K562 (cell line): ENCODE measurements around the gene KCND3. TPM values are rescaled to one million over a fixed set of nuclear protein-coding genes. Genes with fewer than 3 reads are reported as not detected.

ENCODE experiments used
- ATAC-seq: fragments of 200-7000 bp; cut with Tn5 transposase; 3 replicates; pipeline ENCODE4 v1.9.1; 2020; ENCODE audit warnings: moderate library complexity
- BruUV-seq: library from RNA; stranded (reverse); fragments of 400-500 nt; replicated peaks from 2 replicates; lab custom pipeline; 2021; lab: Mats Ljungman, UMichigan
- CTCF ChIA-PET: fragments of 300-600 bp; formaldehyde crosslinking; extraction: SDS; loops from one replicate; lab custom pipeline; 2021; ENCODE audit warnings: low intra/inter-chr PET ratio; lab: Yijun Ruan, JAX
- POLR2A ChIA-PET: fragments of 300-600, 350-650 bp; sonication (Branson Sonifier 250); formaldehyde crosslinking; extraction: SDS; loops from one replicate; lab custom pipeline; 2021; ENCODE audit warnings: antibody characterized with exemption, inconsistent platforms; lab: Yijun Ruan, JAX
- DNase-seq, 4 experiments: peaks; one replicate each; pipeline versions ENCODE4 v3.0.0 to v3.0.0-alpha.2; 2011 to 2018; ENCODE audit warnings: low spot score in 3 of 4, mixed read lengths in 3 of 4; ENCODE audit errors: extremely low read depth in 1 of 4
- FAIRE-seq: peaks from 2 replicates; lab custom pipeline; 2011; peaks lifted over from hg19 to GRCh38; lab: Jason Lieb, UNC
- H2AFZ ChIP-seq: 2 replicates; pipeline ENCODE4 v1.6.0; 2011; ENCODE audit warnings: low read depth, low read length, control low read depth, inconsistent platforms
- H3K27ac ChIP-seq: fragments of 200-600 bp; 3 replicates; pipeline ENCODE4 v1.8.0; 2011; ENCODE audit warnings: low read depth, mild to moderate bottlenecking, control low read depth, inconsistent platforms, low read length, moderate library complexity, mixed read lengths; ENCODE audit errors: extremely low read depth
- H3K27me3 ChIP-seq, 2 experiments: fragments of 300-600 bp in 1 of 2; 2 replicates in 1 of 2; 3 replicates in 1 of 2; pipeline versions ENCODE4 v1.6.0 to v1.8.0; 2011; ENCODE audit warnings: inconsistent platforms in 2 of 2, low read length in 2 of 2, mild to moderate bottlenecking in 1 of 2, mixed read lengths in 1 of 2, moderate library complexity in 1 of 2; ENCODE audit not compliant: control insufficient read depth in 2 of 2, insufficient read depth in 2 of 2
- H3K36me3 ChIP-seq: fragments of 300-600 bp; 3 replicates; pipeline ENCODE4 v1.8.0; 2011; ENCODE audit warnings: mild to moderate bottlenecking, low read length, inconsistent platforms; ENCODE audit not compliant: control insufficient read depth, insufficient read depth
- H3K4me1 ChIP-seq, 2 experiments: fragments of 200-600 bp in 1 of 2; replicated peaks in 1 of 2; 2 replicates in 1 of 2; 3 replicates in 1 of 2; pipeline versions ENCODE4 v1.5.1 to v1.8.0; 2011; ENCODE audit warnings: inconsistent platforms in 2 of 2, low read length in 2 of 2, mild to moderate bottlenecking in 1 of 2, mixed read lengths in 1 of 2, moderate library complexity in 1 of 2; ENCODE audit not compliant: control insufficient read depth in 2 of 2, insufficient read depth in 2 of 2
- H3K4me2 ChIP-seq: 2 replicates; pipeline ENCODE4 v1.6.1; 2011; ENCODE audit warnings: low read length, control low read depth, inconsistent platforms, mixed read lengths; ENCODE audit not compliant: insufficient read depth
- H3K4me3 ChIP-seq: fragments of 200-600 bp; sonication (generic), shearing (Covaris generic); 2 replicates; pipeline ENCODE4 v1.5.1; 2016; ENCODE audit warnings: control low read depth, inconsistent platforms
- H3K79me2 ChIP-seq: fragments of 200-600 bp; 3 replicates; pipeline ENCODE4 v1.8.0; 2011; ENCODE audit warnings: low read length, inconsistent platforms; ENCODE audit not compliant: control insufficient read depth, insufficient read depth
- H3K9ac ChIP-seq, 2 experiments: 2 replicates each; pipeline versions ENCODE4 v1.6.0 to v1.6.1; 2011; ENCODE audit warnings: low read depth in 2 of 2, low read length in 2 of 2, control low read depth in 1 of 2, inconsistent platforms in 1 of 2, mild to moderate bottlenecking in 1 of 2, mixed read lengths in 1 of 2; ENCODE audit not compliant: insufficient read depth in 1 of 2
- H3K9me1 ChIP-seq: one replicate; pipeline ENCODE4 v1.6.0; 2011; ENCODE audit warnings: inconsistent platforms, mild to moderate bottlenecking, low read length, moderate library complexity; ENCODE audit not compliant: control insufficient read depth, insufficient read depth
- H3K9me3 ChIP-seq: replicated peaks from 2 replicates; pipeline ENCODE4 v1.5.1; 2011; ENCODE audit warnings: low read depth, low read length, inconsistent platforms; ENCODE audit not compliant: control insufficient read depth, insufficient read depth
- H4K20me1 ChIP-seq: replicated peaks from 2 replicates; pipeline ENCODE4 v1.6.1; 2011; ENCODE audit warnings: low read length, inconsistent platforms, mixed read lengths; ENCODE audit not compliant: control insufficient read depth, insufficient read depth
- BHLHE40 ChIP-seq: IDR thresholded peaks from 2 replicates; pipeline ENCODE4 v1.6.1; 2011; ENCODE audit warnings: low read length, improper control_type of control experiment
- EHMT2 ChIP-seq: fragments of 450-650 bp; IDR thresholded peaks from 2 replicates; pipeline ENCODE4 v1.6.1; 2018; ENCODE audit warnings: antibody characterized with exemption
- HES1 ChIP-seq: fragments of 450-650 bp; IDR thresholded peaks from 2 replicates; pipeline ENCODE4 v1.6.1; 2016; ENCODE audit warnings: low read depth, mild to moderate bottlenecking, moderate library complexity
- HEY1 ChIP-seq: fragments of 250-450 bp; sonication (Bioruptor Pico); IDR thresholded peaks from 2 replicates; pipeline ENCODE4 v1.5.0; 2020; ENCODE audit warnings: mild to moderate bottlenecking, moderate library complexity, borderline replicate concordance
- PHB2 ChIP-seq: fragments of 450-650 bp; IDR thresholded peaks from 2 replicates; pipeline ENCODE4 v1.6.1; 2017; ENCODE audit warnings: low read depth
- POLR3A ChIP-seq: IDR thresholded peaks from 2 replicates; pipeline ENCODE4 v1.6.1; 2011; ENCODE audit warnings: borderline replicate concordance, mild to moderate bottlenecking, moderate library complexity; ENCODE audit not compliant: insufficient read length, insufficient read depth; ENCODE audit errors: extremely low read depth
- PTTG1 ChIP-seq: fragments of 450-650 bp; IDR thresholded peaks from 2 replicates; pipeline ENCODE4 v1.6.1; 2016; ENCODE audit warnings: low read depth, mild to moderate bottlenecking, missing genetic modification characterization, missing compliant biosample characterization
- SREBF2 ChIP-seq: sonication (generic); formaldehyde crosslinking; IDR thresholded peaks from 2 replicates; pipeline ENCODE4 v1.4.0; 2020; ENCODE audit warnings: mild to moderate bottlenecking, missing genetic modification reagents
- TOE1 ChIP-seq, 2 experiments: fragments of 450-650 bp in 1 of 2; sonication (generic) in 1 of 2; formaldehyde crosslinking in 1 of 2; IDR thresholded peaks; 2 replicates each; pipeline versions ENCODE4 v1.7.1 to v1.8.0; 2016 to 2022; ENCODE audit warnings: borderline replicate concordance in 2 of 2, mild to moderate bottlenecking in 2 of 2, antibody characterized with exemption in 1 of 2, inconsistent platforms in 1 of 2, low read depth in 1 of 2, missing genetic modification reagents in 1 of 2, moderate library complexity in 1 of 2
- YBX1 ChIP-seq: fragments of 450-650 bp; IDR thresholded peaks from 2 replicates; pipeline ENCODE4 v1.7.1; 2016; ENCODE audit warnings: mild to moderate bottlenecking
- ZNF175 ChIP-seq: fragments of 200-800 bp; sonication (Bioruptor generic); IDR thresholded peaks from 2 replicates; pipeline ENCODE4 v1.6.1; 2016; ENCODE audit warnings: low read depth, mild to moderate bottlenecking, missing genetic modification characterization, missing compliant biosample characterization
- WGBS: fragments of 100-300 bp; shearing (Covaris generic); methylation state at CpG from one replicate; pipeline ENCODE4 v1.1.6; 2016; ENCODE audit warnings: low coverage, mixed read lengths; ENCODE audit not compliant: insufficient coverage; ENCODE audit errors: missing lambda C conversion rate; 5-methylcytosine and 5-hydroxymethylcytosine counted together
- in situ Hi-C: fragments of 300-500 bp; cut with MboI; formaldehyde crosslinking; loops from 4 replicates; pipeline ENCODE4 v1.15.0; 2018; ENCODE audit warnings: inconsistent platforms, mixed read lengths
- intact Hi-C: fragments of 100-400 bp; cut with micrococcal nuclease; formaldehyde crosslinking; loops from 2 replicates; pipeline ENCODE4 v1.14.2; 2022
- polyA plus RNA-seq, 8 experiments: library from polyadenylated mRNA; depleted of rRNA in 4 of 8; stranded (reverse) in 5 of 8; unstranded in 3 of 8; fragments of >200 nt; fragmentation: Nextera tagmentation in 2 of 8; fragmentation: Illumina TruSeq in 1 of 8; extraction: Ambion mirVana in 2 of 8; extraction: Trizol in 1 of 8; gene quantifications; 2 replicates each; pipeline versions ENCODE4 v1.2.1 to v1.2.3, GENCODE V29; 2011 to 2014; ENCODE audit warnings: inconsistent platforms in 1 of 8, missing spikeins in 1 of 8
- total RNA-seq, 7 experiments: library from RNA; depleted of rRNA in 6 of 7; stranded (reverse); fragments of >200 nt in 6 of 7; fragmentation: Illumina TruSeq in 2 of 7; extraction: Trizol in 2 of 7; gene quantifications; 2 replicates each; pipeline versions ENCODE4 v1.2.1 to v1.2.3, GENCODE V29; 2011 to 2021; ENCODE audit warnings: low replicate concordance in 1 of 7
- TF ChIP-seq, protein P1 (sequence below): fragments of 450-650 bp; IDR thresholded peaks from 2 replicates; pipeline ENCODE4 v1.7.1; 2018; ENCODE audit warnings: mild to moderate bottlenecking, low read depth; ENCODE audit not compliant: partially characterized antibody

The KCND3 gene
- total and polyA plus RNA-seq, 9 of the 15 experiments (the other 6 are each of a cell fraction or from before 2014, with no cell fraction given): not detected

- TF ChIP-seq, protein P1, sequence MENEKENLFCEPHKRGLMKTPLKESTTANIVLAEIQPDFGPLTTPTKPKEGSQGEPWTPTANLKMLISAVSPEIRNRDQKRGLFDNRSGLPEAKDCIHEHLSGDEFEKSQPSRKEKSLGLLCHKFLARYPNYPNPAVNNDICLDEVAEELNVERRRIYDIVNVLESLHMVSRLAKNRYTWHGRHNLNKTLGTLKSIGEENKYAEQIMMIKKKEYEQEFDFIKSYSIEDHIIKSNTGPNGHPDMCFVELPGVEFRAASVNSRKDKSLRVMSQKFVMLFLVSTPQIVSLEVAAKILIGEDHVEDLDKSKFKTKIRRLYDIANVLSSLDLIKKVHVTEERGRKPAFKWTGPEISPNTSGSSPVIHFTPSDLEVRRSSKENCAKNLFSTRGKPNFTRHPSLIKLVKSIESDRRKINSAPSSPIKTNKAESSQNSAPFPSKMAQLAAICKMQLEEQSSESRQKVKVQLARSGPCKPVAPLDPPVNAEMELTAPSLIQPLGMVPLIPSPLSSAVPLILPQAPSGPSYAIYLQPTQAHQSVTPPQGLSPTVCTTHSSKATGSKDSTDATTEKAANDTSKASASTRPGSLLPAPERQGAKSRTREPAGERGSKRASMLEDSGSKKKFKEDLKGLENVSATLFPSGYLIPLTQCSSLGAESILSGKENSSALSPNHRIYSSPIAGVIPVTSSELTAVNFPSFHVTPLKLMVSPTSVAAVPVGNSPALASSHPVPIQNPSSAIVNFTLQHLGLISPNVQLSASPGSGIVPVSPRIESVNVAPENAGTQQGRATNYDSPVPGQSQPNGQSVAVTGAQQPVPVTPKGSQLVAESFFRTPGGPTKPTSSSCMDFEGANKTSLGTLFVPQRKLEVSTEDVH: no peak
These were observed 41.0 kb downstream of the KCND3 start (continued) for GRCh38 chr1:111948209-111949171.

- Histone ChIP-seq H3K27ac (no peak overlapping the region), H4K20me1 (peaks cover 8% of the 10 kb centered on the region; the same call in 1 of the 2 replicates), H3K79me2 (no peaks in the 10 kb centered on the region), H3K36me3 (no peaks in the 10 kb centered on the region), H3K9ac (no peak overlapping the region), H3K4me3 (no peak overlapping the region), H2AFZ (no peak overlapping the region), H3K4me1 (no peaks in the 10 kb centered on the region), H3K4me2 (no peak overlapping the region), H3K27me3 (peaks cover 0 to 18% of the 10 kb centered on the region in 2 experiments; a peak in 2 of 5 replicates), H3K9me1 (no peaks in the 10 kb centered on the region), H3K9me3 (no peaks in the 10 kb centered on the region)
- no TSS peak for BruUV-seq
- ChIA-PET POLR2A (interaction anchor here (2.0 kb wide), 1 partner anchor 12 kb away, joined by 8 read pairs; no protein-coding TSS in a partner anchor), CTCF (no interaction called here)
- ATAC-seq (no peak), DNase-seq (no peak), FAIRE-seq (no peak)
- intact Hi-C loops (no loop called here), in situ Hi-C loops (no loop called here)
- WGBS: 0% methylated on average over 15 of the region's 15 CpGs
- TF ChIP-seq HES1: no peak
- no peak for TF ChIP-seq PHB2
- no peak for TF ChIP-seq ZNF175 (CRISPR knock-in tag)
- TF ChIP-seq TOE1 (IDR thresholded peaks at IDR 0.05; ENCODE audit: borderline replicate concordance): no peak
- TF ChIP-seq TOE1 (CRISPR knock-in tag; IDR thresholded peaks at IDR 0.05; ENCODE audit: borderline replicate concordance, low read depth): no peak
- TF ChIP-seq EHMT2: no peak
- TF ChIP-seq PTTG1: no peak
- no peak for TF ChIP-seq YBX1
- no peak for TF ChIP-seq POLR3A
- no peak for TF ChIP-seq BHLHE40
- no peak for TF ChIP-seq HEY1
- no peak for TF ChIP-seq SREBF2
These were observed 45.4 kb downstream of the KCND3 start for GRCh38 chr1:111943846-111944749.
